DND-41 (cell line): ENCODE data around the gene TMC5.

Experiments used
- ATAC-seq: fragments of 200-7000 bp; cut with Tn5 transposase; 3 replicates; pipeline ENCODE4 v1.9.1; 2021; ENCODE audit warnings: low read depth; ENCODE audit not compliant: insufficient read depth
- DNase-seq: peaks from one replicate; pipeline ENCODE4 v3.0.0-alpha.2; 2020
- H2AFZ ChIP-seq: 2 replicates; pipeline ENCODE4 v1.6.0; 2012; ENCODE audit warnings: low read depth, low read length
- H3K27ac ChIP-seq: 2 replicates; pipeline ENCODE4 v1.5.1; 2012; ENCODE audit warnings: low read length, inconsistent platforms
- H3K27me3 ChIP-seq: fragments of 200-600 bp; sonication (generic); 2 replicates; pipeline ENCODE4 v1.6.0; 2012; ENCODE audit warnings: low read length, mild to moderate bottlenecking, inconsistent platforms; ENCODE audit not compliant: insufficient read depth, poor library complexity
- H3K36me3 ChIP-seq: 2 replicates; pipeline ENCODE4 v1.5.1; 2012; ENCODE audit warnings: low read length, inconsistent platforms; ENCODE audit not compliant: insufficient read depth
- H3K4me1 ChIP-seq: 2 replicates; pipeline ENCODE4 v1.5.1; 2012; ENCODE audit warnings: mild to moderate bottlenecking, low read length; ENCODE audit not compliant: insufficient read depth
- H3K4me2 ChIP-seq: 2 replicates; pipeline ENCODE4 v1.6.0; 2012; ENCODE audit warnings: mild to moderate bottlenecking, moderate library complexity, low read length, inconsistent platforms; ENCODE audit not compliant: insufficient read depth
- H3K4me3 ChIP-seq, 2 experiments: fragments of 200-600 bp in 1 of 2; shearing (Covaris generic) in 1 of 2; 2 replicates each; pipeline ENCODE4 v1.5.1; 2012 to 2016; ENCODE audit warnings: inconsistent platforms in 2 of 2, low read length in 2 of 2, mild to moderate bottlenecking in 2 of 2, low read depth in 1 of 2, moderate library complexity in 1 of 2
- H3K79me2 ChIP-seq: 2 replicates; pipeline ENCODE4 v1.6.0; 2012; ENCODE audit warnings: low read length, inconsistent platforms; ENCODE audit not compliant: insufficient read depth
- H3K9ac ChIP-seq: 2 replicates; pipeline ENCODE4 v1.6.0; 2012; ENCODE audit warnings: low read depth, mild to moderate bottlenecking, inconsistent platforms, low read length, moderate library complexity
- H3K9me3 ChIP-seq: 2 replicates; pipeline ENCODE4 v1.5.1; 2012; ENCODE audit warnings: low read length, moderate library complexity, mild to moderate bottlenecking, inconsistent platforms; ENCODE audit not compliant: insufficient read depth, severe bottlenecking
- H4K20me1 ChIP-seq: 2 replicates; pipeline ENCODE4 v1.6.0; 2012; ENCODE audit warnings: low read length; ENCODE audit not compliant: insufficient read depth
- EZH2 ChIP-seq: IDR thresholded peaks from 3 replicates; pipeline ENCODE4 v1.6.1; 2012; ENCODE audit warnings: borderline replicate concordance, low read depth, mild to moderate bottlenecking, moderate library complexity, low read length, inconsistent platforms; ENCODE audit not compliant: severe bottlenecking
- TF ChIP-seq, protein P1 (sequence below): IDR thresholded peaks from 2 replicates; pipeline ENCODE4 v1.5.1; 2012; ENCODE audit warnings: borderline replicate concordance, low read length, moderate library complexity, mild to moderate bottlenecking; ENCODE audit not compliant: poor library complexity, severe bottlenecking; ENCODE audit errors: extremely low read depth

The TMC5 gene

DNA sequence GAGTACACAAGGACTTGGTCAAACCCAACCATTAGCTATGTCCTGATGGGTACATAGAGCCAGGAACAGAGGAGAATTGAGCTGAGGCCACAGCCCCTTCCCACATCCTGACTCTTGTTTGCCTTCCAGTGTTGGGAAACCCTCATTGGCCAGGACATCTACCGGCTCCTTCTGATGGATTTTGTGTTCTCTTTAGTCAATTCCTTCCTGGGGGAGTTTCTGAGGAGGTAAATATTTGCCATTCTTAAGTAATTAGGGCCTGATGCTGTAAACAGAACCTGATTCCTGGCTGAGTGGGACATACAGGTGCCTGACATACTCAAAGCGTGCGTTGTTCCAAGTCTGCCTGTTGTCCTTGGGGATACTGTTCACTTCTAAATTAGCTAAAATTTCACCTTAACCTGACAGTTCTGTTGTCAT, 61.6 kb downstream of the TMC5 start:
- Histone ChIP-seq H3K4me3 (no peak overlapping the region), H3K27me3 (no peaks in the 10 kb centered on the region), H3K36me3 (no peaks in the 10 kb centered on the region), H3K4me1 (no peaks in the 10 kb centered on the region), H4K20me1 (no peaks in the 10 kb centered on the region), H3K4me2 (no peak overlapping the region), H3K27ac (no peak overlapping the region), H3K79me2 (no peaks in the 10 kb centered on the region), H3K9me3 (no peaks in the 10 kb centered on the region), H3K9ac (no peak overlapping the region), H2AFZ (no peak overlapping the region)
- ATAC-seq (no peak), DNase-seq (no peak)
- TF ChIP-seq, protein P1, sequence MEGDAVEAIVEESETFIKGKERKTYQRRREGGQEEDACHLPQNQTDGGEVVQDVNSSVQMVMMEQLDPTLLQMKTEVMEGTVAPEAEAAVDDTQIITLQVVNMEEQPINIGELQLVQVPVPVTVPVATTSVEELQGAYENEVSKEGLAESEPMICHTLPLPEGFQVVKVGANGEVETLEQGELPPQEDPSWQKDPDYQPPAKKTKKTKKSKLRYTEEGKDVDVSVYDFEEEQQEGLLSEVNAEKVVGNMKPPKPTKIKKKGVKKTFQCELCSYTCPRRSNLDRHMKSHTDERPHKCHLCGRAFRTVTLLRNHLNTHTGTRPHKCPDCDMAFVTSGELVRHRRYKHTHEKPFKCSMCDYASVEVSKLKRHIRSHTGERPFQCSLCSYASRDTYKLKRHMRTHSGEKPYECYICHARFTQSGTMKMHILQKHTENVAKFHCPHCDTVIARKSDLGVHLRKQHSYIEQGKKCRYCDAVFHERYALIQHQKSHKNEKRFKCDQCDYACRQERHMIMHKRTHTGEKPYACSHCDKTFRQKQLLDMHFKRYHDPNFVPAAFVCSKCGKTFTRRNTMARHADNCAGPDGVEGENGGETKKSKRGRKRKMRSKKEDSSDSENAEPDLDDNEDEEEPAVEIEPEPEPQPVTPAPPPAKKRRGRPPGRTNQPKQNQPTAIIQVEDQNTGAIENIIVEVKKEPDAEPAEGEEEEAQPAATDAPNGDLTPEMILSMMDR = no peak
- TF ChIP-seq EZH2 = no peak

DNA sequence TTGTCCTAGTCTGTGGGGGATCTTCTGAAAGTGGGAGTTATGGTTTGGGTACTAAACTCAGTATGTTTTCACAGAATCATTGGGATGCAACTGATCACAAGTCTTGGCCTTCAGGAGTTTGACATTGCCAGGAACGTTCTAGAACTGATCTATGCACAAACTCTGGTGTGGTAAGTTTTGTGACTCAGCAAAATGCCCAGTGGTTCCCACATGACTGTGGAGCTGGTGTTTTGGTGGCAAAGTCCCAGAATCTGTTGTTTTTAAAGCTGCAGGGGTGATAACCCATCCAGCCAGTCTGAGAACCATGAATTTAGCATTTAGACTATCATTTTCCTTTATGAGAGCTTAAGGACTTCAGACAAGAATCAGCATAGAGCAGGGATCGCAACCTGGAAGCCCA, 63.6 kb downstream of the TMC5 start:
- Histone ChIP-seq H3K27ac (no peak overlapping the region), H3K4me1 (no peaks in the 10 kb centered on the region), H3K79me2 (no peaks in the 10 kb centered on the region), H2AFZ (no peak overlapping the region), H3K4me3 (no peak overlapping the region), H3K36me3 (no peaks in the 10 kb centered on the region), H3K9me3 (no peaks in the 10 kb centered on the region), H3K4me2 (no peak overlapping the region), H3K9ac (no peak overlapping the region), H3K27me3 (no peaks in the 10 kb centered on the region), H4K20me1 (no peaks in the 10 kb centered on the region)
- DNase-seq = no peak
- TF ChIP-seq, protein P1 = no peak
- TF ChIP-seq EZH2 = no peak
- ATAC-seq = no peak

GRCh38 chr16:19481769-19482168, 64.1 kb downstream of the TMC5 start:
- Histone ChIP-seq H3K27me3 (no peaks in the 10 kb centered on the region), H2AFZ (no peak overlapping the region), H3K4me1 (no peaks in the 10 kb centered on the region), H3K4me3 (no peak overlapping the region), H3K9me3 (no peaks in the 10 kb centered on the region), H3K36me3 (no peaks in the 10 kb centered on the region), H3K27ac (no peak overlapping the region), H4K20me1 (no peaks in the 10 kb centered on the region), H3K79me2 (no peaks in the 10 kb centered on the region), H3K9ac (no peak overlapping the region), H3K4me2 (no peak overlapping the region)
- ATAC-seq = no peak
- no peak for TF ChIP-seq EZH2
- TF ChIP-seq, protein P1 = no peak
- no peak for DNase-seq

- no peak overlapping the region for H3K27ac ChIP-seq
Measured at GRCh38 chr16:19482291-19482690, 64.6 kb downstream of the TMC5 start.

More at GRCh38 chr16:19482291-19482690, 64.6 kb downstream of the TMC5 start:
- Histone ChIP-seq H4K20me1 (no peaks in the 10 kb centered on the region), H3K79me2 (no peaks in the 10 kb centered on the region), H3K9ac (no peak overlapping the region), H2AFZ (no peak overlapping the region), H3K36me3 (no peaks in the 10 kb centered on the region), H3K9me3 (no peaks in the 10 kb centered on the region), H3K4me2 (no peak overlapping the region), H3K4me3 (no peak overlapping the region), H3K27me3 (no peaks in the 10 kb centered on the region), H3K4me1 (no peaks in the 10 kb centered on the region)
- ATAC-seq (no peak), DNase-seq (no peak)
- TF ChIP-seq, protein P1 = no peak
- TF ChIP-seq EZH2 = no peak
